Endometrial microvascular endothelial cells (primary cell): ENCODE results near the gene ERICH3. TPM values are rescaled to one million over a fixed set of nuclear protein-coding genes. Genes with fewer than 3 reads are reported as not detected.

Experiments
- in situ Hi-C: cut with HindIII; loops from 2 replicates; pipeline ENCODE4 v1.10.0; 2017; ENCODE audit warnings: low sequenced_read_pairs, low pct_unique_long_range_greater_than_20kb; ENCODE audit errors: inconsistent ontology term
- total RNA-seq: library from RNA; depleted of rRNA; stranded (reverse); fragments of >200 nt; gene quantifications from one replicate; pipeline ENCODE4 v1.2.3, GENCODE V29; 2015; ENCODE audit errors: inconsistent ontology term

Gene ERICH3
- total RNA-seq, 1 donor from 2014 or later = not detected

DNA sequence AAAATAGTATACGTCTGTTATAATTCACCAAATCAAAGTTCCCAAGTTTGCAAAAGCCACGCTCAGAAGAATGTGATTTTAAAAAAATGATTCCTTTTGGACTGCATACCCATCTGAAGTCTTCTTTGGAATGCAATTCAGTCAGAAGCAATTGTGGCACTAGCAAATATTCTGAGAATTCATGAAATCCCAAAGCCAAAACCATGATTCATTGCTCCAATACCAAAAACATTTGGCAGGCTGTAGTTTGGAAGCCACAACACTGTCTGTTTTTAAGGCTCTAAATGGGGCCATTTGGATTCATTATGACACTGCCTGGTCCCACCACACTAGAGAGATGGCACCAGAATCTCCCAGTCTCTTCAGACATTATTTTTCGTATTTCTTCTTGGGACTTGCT lies 139.4 kb downstream of the ERICH3 start:
- in situ Hi-C loops = no loop called here

DNA sequence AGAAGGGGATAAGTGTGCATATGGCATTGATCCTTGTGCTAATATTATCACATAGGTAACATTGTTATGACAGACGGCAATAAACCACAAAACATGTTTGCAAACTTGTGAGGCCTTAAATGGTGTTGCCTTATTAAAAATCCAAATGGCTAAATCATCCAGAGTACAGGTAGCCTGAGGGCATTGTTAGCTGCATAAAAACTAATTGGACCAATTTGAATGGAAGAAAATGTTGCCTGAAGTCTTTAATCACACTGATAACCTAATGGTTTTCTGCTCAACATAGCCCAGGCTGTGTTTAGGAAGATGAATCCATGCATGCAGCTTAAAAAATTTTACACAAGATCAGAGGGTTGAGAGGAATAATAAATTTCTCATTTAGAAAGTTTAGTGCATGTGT lies 141.8 kb downstream of the ERICH3 start:
- in situ Hi-C loops = no loop called here

- in situ Hi-C loops = no loop called here
Measured at GRCh38 chr1:74530892-74531291, 142.7 kb downstream of the ERICH3 start.

DNA sequence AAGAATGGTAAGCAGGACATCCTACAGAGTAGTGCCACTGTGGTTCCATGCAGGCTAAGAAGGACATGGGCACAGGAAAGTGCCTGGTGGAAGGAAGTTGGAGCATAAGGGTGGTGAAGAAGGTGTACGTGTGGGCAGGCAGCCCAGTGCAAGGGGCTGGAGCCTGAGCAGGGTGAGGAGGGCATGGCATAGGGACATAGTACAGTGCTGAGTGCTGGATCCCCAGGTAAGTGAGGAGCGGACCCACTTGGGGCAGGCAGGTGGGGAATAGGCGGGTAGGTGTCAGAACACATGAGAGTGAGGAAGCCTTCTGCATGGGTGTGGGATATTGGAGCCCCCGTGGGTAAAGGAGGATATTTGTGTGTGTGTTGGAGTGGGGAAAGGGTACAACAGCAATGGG lies 145.5 kb downstream of the ERICH3 start:
- in situ Hi-C loops = no loop called here

DNA sequence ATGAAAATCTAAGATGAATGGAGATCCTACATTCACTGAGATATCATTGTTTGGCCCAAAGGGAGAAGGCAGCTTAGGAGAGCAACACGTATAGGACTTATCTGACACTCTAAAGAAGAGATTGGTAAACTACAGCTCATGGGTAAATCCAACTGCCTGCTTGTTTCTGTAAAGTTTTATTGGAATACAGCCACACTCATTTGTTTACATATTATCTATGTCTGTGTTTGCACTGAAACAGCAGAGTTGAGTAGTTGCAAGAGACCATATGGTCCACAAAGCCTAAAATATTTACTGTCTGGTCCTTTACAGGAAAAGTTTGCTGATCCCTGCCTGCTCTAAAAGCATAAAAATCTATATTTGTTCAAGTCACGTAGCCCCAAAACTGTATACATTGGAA lies 146.9 kb downstream of the ERICH3 start:
- in situ Hi-C loops = no loop called here

GRCh38 chr1:74523873-74524480 lies 149.6 kb downstream of the ERICH3 start:
- in situ Hi-C loops = no loop called here

- in situ Hi-C loops = no loop called here
Measured at GRCh38 chr1:74522148-74522547, 151.4 kb downstream of the ERICH3 start.

Other genes with a start within 250 kb of the ERICH3 start
- not detected for gene LRRC53, start 161.2 kb downstream of the ERICH3 start, total RNA-seq
- 22.1 TPM for gene CRYZ, start 59.3 kb upstream of the ERICH3 start, total RNA-seq
- 17.9 TPM for gene TYW3, start 59.4 kb upstream of the ERICH3 start, total RNA-seq